CD4-positive, alpha-beta T cell (primary cell): ENCODE results near the gene MUSTN1. TPM values are rescaled to one million over a fixed set of nuclear protein-coding genes. Genes with fewer than 3 reads are reported as not detected.

ENCODE experiments used
- ATAC-seq: fragments of 200-7000 bp; cut with Tn5 transposase; one replicate; pipeline ENCODE4 v1.10.0; 2022; ENCODE audit warnings: mild to moderate bottlenecking; ENCODE audit not compliant: poor library complexity
- CTCF ChIA-PET: fragments of 350-600 bp; sonication (Branson Sonifier 250); formaldehyde crosslinking; loops from one replicate; lab custom pipeline; 2021; ENCODE audit warnings: antibody characterized with exemption, inconsistent platforms; lab: Charles Lee
- POLR2A ChIA-PET: fragments of 350-600 bp; sonication (Branson Sonifier 250); formaldehyde crosslinking; loops from one replicate; lab custom pipeline; 2021; ENCODE audit warnings: antibody characterized with exemption, inconsistent platforms; lab: Charles Lee
- DNase-seq, 14 experiments: peaks; one replicate each; pipeline ENCODE4 v3.0.0-alpha.2; 2013 to 2020; ENCODE audit warnings: mixed read lengths in 2 of 14
- H3K27ac ChIP-seq, 2 donors: one replicate each; pipeline versions ENCODE4 v1.5.1 to v1.7.0; 2013; ENCODE audit warnings: low read length in 2 of 2, low read depth in 1 of 2, mild to moderate bottlenecking in 1 of 2
- H3K27me3 ChIP-seq, 2 experiments: 1 replicate in 1 of 2; 2 replicates in 1 of 2; pipeline versions ENCODE4 v1.6.1 to v1.7.0; 2013; ENCODE audit warnings: low read length in 2 of 2, control low read depth in 1 of 2, mild to moderate bottlenecking in 1 of 2, moderate library complexity in 1 of 2; ENCODE audit not compliant: insufficient read depth in 2 of 2, control insufficient read depth in 1 of 2
- H3K36me3 ChIP-seq: one replicate; pipeline ENCODE4 v1.6.1; 2013; ENCODE audit warnings: low read length, control low read depth; ENCODE audit not compliant: insufficient read depth
- H3K4me1 ChIP-seq: one replicate; pipeline ENCODE4 v1.6.1; 2013; ENCODE audit warnings: low read length, control low read depth; ENCODE audit not compliant: insufficient read depth
- H3K4me3 ChIP-seq: one replicate; pipeline ENCODE4 v1.5.1; 2013; ENCODE audit warnings: mild to moderate bottlenecking, low read length, moderate library complexity
- H3K9me3 ChIP-seq, 2 experiments: 1 replicate in 1 of 2; 2 replicates in 1 of 2; pipeline versions ENCODE4 v1.6.1 to v1.7.0; 2013; ENCODE audit warnings: low read length in 2 of 2, mild to moderate bottlenecking in 2 of 2, control low read depth in 1 of 2, moderate library complexity in 1 of 2; ENCODE audit not compliant: control insufficient read depth in 1 of 2, insufficient read depth in 1 of 2
- H3K27ac Mint-ChIP-seq: one replicate; pipeline ENCODE4 v1.8.0; 2020; ENCODE audit warnings: mixed read lengths
- H3K27me3 Mint-ChIP-seq: one replicate; pipeline ENCODE4 v1.8.0; 2021; ENCODE audit warnings: mixed read lengths
- H3K36me3 Mint-ChIP-seq: one replicate; pipeline ENCODE4 v1.8.0; 2021; ENCODE audit warnings: low read depth, mixed read lengths
- H3K4me1 Mint-ChIP-seq: one replicate; pipeline ENCODE4 v1.8.0; 2021; ENCODE audit warnings: low read depth, mixed read lengths
- H3K4me3 Mint-ChIP-seq: one replicate; pipeline ENCODE4 v1.8.0; 2020; ENCODE audit warnings: mild to moderate bottlenecking, mixed read lengths
- H3K9me3 Mint-ChIP-seq: one replicate; pipeline ENCODE4 v1.8.0; 2020; ENCODE audit warnings: mixed read lengths
- intact Hi-C, 2 experiments: fragments of 100-400 bp; cut with DNase I in 1 of 2; cut with micrococcal nuclease in 1 of 2; formaldehyde crosslinking; loops; one replicate each; pipeline versions ENCODE4 v1.15.1 to v1.9.0; 2023 to 2025; cut with DNase I, micrococcal nuclease
- total RNA-seq, 174 experiments: library from RNA in 2 of 174; stranded (reverse) in 2 of 174; gene quantifications; one replicate each; pipeline ENCODE4 v1.2.3 and lab custom pipeline; 2021 to 2026
- TF ChIP-seq, protein P1 (sequence below): fragments of 200-600 bp; IDR thresholded peaks from one replicate; pipeline ENCODE4 v1.8.0; 2022; ENCODE audit warnings: antibody characterized with exemption, mild to moderate bottlenecking

MUSTN1 gene
- total RNA-seq, 2 experiments from 2014 or later, result 10.7 to 11.3 TPM

DNA sequence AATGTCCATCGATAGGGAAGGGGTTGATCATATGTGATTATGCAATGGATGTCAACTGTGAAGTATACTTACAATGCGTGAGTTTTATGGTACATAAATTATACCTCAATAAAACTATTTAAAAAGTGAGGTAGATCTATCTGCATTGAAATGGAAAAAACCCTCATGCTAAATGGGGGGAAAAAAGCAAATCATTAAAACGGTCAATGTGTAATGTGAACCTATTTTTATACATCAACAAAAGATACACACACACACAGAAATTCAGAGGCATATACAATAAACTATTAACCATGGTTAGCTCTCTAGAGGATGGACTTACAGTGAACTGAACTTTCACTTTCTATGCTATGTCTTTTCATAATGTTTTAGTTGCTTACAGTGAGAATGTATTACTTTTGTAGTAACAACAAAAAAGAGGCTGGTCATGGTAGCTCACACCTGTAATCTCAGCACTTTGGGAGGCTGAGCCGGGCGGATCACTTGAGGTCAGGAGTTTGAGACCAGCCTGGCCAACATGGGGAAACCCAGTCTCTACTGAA is 39.4 kb upstream of the MUSTN1 start:
- no peak for ATAC-seq
- Mint-ChIP-seq H3K27me3 (no peaks in the 10 kb centered on the region), H3K4me3 (no peak overlapping the region), H3K36me3 (peaks cover 16% of the 10 kb centered on the region), H3K27ac (no peak overlapping the region), H3K9me3 (no peaks in the 10 kb centered on the region), H3K4me1 (peaks cover 43% of the 10 kb centered on the region)
- Histone ChIP-seq H3K36me3 (peaks cover 4% of the 10 kb centered on the region), H3K27ac (no peak overlapping the region), H3K4me3 (no peak overlapping the region), H3K4me1 (peaks cover 20% of the 10 kb centered on the region), H3K27me3 (no peaks in the 10 kb centered on the region), H3K9me3 (no peaks in the 10 kb centered on the region)
- no peak for DNase-seq
- intact Hi-C loops, result no loop called here
- POLR2A ChIA-PET, result interaction anchor here (1.5 kb wide), 1 partner anchor 18 kb away, joined by 3 read pairs; no protein-coding TSS in a partner anchor
- CTCF ChIA-PET, result no interaction called here
- TF ChIP-seq, protein P1, sequence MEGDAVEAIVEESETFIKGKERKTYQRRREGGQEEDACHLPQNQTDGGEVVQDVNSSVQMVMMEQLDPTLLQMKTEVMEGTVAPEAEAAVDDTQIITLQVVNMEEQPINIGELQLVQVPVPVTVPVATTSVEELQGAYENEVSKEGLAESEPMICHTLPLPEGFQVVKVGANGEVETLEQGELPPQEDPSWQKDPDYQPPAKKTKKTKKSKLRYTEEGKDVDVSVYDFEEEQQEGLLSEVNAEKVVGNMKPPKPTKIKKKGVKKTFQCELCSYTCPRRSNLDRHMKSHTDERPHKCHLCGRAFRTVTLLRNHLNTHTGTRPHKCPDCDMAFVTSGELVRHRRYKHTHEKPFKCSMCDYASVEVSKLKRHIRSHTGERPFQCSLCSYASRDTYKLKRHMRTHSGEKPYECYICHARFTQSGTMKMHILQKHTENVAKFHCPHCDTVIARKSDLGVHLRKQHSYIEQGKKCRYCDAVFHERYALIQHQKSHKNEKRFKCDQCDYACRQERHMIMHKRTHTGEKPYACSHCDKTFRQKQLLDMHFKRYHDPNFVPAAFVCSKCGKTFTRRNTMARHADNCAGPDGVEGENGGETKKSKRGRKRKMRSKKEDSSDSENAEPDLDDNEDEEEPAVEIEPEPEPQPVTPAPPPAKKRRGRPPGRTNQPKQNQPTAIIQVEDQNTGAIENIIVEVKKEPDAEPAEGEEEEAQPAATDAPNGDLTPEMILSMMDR, result no peak

DNA sequence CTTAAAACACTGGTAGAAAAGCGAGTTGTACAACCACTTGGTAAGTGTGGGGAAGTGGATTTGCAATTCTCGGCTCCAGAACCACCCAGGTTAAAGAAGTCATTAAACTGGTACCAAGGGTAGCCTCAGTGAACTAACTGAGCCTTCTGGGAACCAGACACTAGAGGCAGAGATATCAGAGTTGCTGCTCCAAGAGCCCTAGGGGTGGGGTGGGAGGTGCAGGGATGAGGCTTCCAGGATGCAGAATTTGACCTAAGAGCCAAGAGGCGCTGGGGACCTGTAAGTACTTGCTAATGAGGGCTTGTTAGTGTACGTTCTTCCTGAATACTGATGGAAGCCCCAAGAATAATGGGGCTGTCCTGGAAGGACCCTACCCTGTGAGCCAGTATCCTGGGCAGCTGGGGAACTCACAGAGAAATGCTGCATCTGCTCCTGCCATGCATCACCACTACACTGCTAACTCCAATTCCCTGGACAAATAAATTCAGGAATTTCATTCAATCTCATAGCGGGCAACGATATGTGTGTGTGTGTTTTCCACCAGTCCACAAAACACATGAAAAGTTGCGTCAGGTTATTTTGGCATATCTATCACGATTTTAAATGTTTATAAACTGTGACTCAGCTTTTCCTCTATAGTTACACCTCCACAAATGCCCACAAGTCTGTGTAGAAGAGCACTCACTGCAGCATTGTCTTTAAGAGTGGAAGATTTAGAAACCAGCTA is 38.8 kb upstream of the MUSTN1 start:
- DNase-seq (no peak), ATAC-seq (no peak)
- Histone ChIP-seq H3K36me3 (peaks cover 4% of the 10 kb centered on the region), H3K27me3 (no peaks in the 10 kb centered on the region), H3K9me3 (no peaks in the 10 kb centered on the region), H3K4me1 (peaks cover 20% of the 10 kb centered on the region), H3K4me3 (no peak overlapping the region), H3K27ac (no peak overlapping the region)
- Mint-ChIP-seq H3K36me3 (peaks cover 10% of the 10 kb centered on the region), H3K9me3 (no peaks in the 10 kb centered on the region), H3K27ac (no peak overlapping the region), H3K27me3 (no peaks in the 10 kb centered on the region), H3K4me1 (peaks cover 43% of the 10 kb centered on the region), H3K4me3 (no peak overlapping the region)
- TF ChIP-seq, protein P1, result no peak
- CTCF ChIA-PET, result no interaction called here
- intact Hi-C loops, result no loop called here
- POLR2A ChIA-PET, result interaction anchor here (1.5 kb wide), 1 partner anchor 19 kb away, joined by 3 read pairs; no protein-coding TSS in a partner anchor

DNA sequence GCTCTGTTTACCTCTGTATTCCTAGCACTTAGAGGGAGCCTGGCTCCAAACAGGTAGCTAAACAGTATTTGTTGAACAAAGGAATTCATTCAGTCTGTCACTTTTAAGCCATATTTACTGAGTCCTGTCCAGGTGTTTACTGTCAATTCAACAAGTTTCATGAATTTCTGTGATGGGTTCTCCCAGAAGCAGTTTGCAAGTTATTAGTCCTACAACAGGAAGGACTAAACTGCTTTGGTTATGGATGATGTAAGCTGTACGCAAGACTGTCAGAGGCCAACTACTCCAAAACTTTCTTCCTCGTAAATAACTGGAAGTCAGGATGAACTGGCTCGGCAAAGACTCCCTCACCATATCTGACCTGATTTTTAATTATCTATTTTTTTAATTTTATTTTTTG is 37.4 kb upstream of the MUSTN1 start:
- Histone ChIP-seq H3K27ac (no peak overlapping the region), H3K4me3 (no peak overlapping the region), H3K36me3 (peaks cover 4% of the 10 kb centered on the region), H3K9me3 (no peaks in the 10 kb centered on the region), H3K4me1 (peaks cover 20% of the 10 kb centered on the region), H3K27me3 (no peaks in the 10 kb centered on the region)
- H3K36me3 Mint-ChIP-seq, result peaks cover 13% of the 10 kb centered on the region
- ATAC-seq (no peak), DNase-seq (no peak)
- H3K27ac Mint-ChIP-seq, result no peak overlapping the region
- ChIA-PET CTCF (no interaction called here), POLR2A (no interaction called here)
- no peak overlapping the region for H3K4me3 Mint-ChIP-seq
- no peaks in the 10 kb centered on the region for H3K9me3 Mint-ChIP-seq
- peaks cover 43% of the 10 kb centered on the region for H3K4me1 Mint-ChIP-seq
- TF ChIP-seq, protein P1, result no peak
- intact Hi-C loops, result no loop called here
- H3K27me3 Mint-ChIP-seq, result no peaks in the 10 kb centered on the region
